SK-N-SH treated with all-trans-retinoic acid at 6 μM for 48 hours (cell line): Measurements from ENCODE around the gene EPS8.

Source experiments
- ATAC-seq: fragments of 200-7000 bp; cut with Tn5 transposase; 3 replicates; pipeline ENCODE4 v1.9.1; 2020; ENCODE audit warnings: mild to moderate bottlenecking, moderate library complexity
- ARNTL ChIP-seq: fragments of 450-650 bp; formaldehyde crosslinking; IDR thresholded peaks from 2 replicates; pipeline ENCODE4 v1.5.0; 2020; ENCODE audit warnings: low read depth, mild to moderate bottlenecking, moderate library complexity, borderline replicate concordance
- BACH2 ChIP-seq: fragments of 250-450 bp; sonication (Bioruptor Pico); IDR thresholded peaks from 2 replicates; pipeline ENCODE4 v1.9.0; 2021; ENCODE audit warnings: mild to moderate bottlenecking, borderline replicate concordance
- CSDC2 ChIP-seq: fragments of 250-450 bp; sonication (Bioruptor Pico); IDR thresholded peaks from 2 replicates; pipeline ENCODE4 v1.5.0; 2020; ENCODE audit warnings: mild to moderate bottlenecking, moderate library complexity
- CSRNP3 ChIP-seq: fragments of 250-450 bp; sonication (Bioruptor Pico); IDR thresholded peaks from 2 replicates; pipeline ENCODE4 v1.5.1; 2021; ENCODE audit warnings: mild to moderate bottlenecking, moderate library complexity
- GLIS3 ChIP-seq: fragments of 250-450 bp; sonication (Bioruptor Pico); IDR thresholded peaks from 2 replicates; pipeline ENCODE4 v1.5.0; 2020; ENCODE audit warnings: mild to moderate bottlenecking, moderate library complexity
- OSR1 ChIP-seq: fragments of 250-450 bp; sonication (Bioruptor Pico); IDR thresholded peaks from 2 replicates; pipeline ENCODE4 v1.8.0; 2022; ENCODE audit warnings: moderate library complexity, mild to moderate bottlenecking, inconsistent platforms
- PPARA ChIP-seq: fragments of 250-450 bp; sonication (Bioruptor Pico); IDR thresholded peaks from 2 replicates; pipeline ENCODE4 v1.5.0; 2020; ENCODE audit warnings: mild to moderate bottlenecking, borderline replicate concordance
- RARB ChIP-seq: fragments of 250-450 bp; sonication (Bioruptor Pico); IDR thresholded peaks from 2 replicates; pipeline ENCODE4 v1.8.0; 2021; ENCODE audit warnings: mild to moderate bottlenecking, moderate library complexity
- SNAI2 ChIP-seq: fragments of 250-450 bp; sonication (Bioruptor Pico); IDR thresholded peaks from 2 replicates; pipeline ENCODE4 v1.5.0; 2020; ENCODE audit warnings: mild to moderate bottlenecking, moderate library complexity
- TOX ChIP-seq: fragments of 250-450 bp; sonication (Bioruptor Pico); IDR thresholded peaks from 2 replicates; pipeline ENCODE4 v1.8.0; 2021; ENCODE audit warnings: mild to moderate bottlenecking, moderate library complexity, borderline replicate concordance
- TSHZ2 ChIP-seq: fragments of 250-450 bp; sonication (Bioruptor Pico); IDR thresholded peaks from 2 replicates; pipeline ENCODE4 v1.5.0; 2020; ENCODE audit warnings: mild to moderate bottlenecking, moderate library complexity
- ZFP3 ChIP-seq: fragments of 250-450 bp; sonication (Bioruptor Pico); IDR thresholded peaks from 2 replicates; pipeline ENCODE4 v1.5.0; 2020; ENCODE audit warnings: mild to moderate bottlenecking, moderate library complexity
- ZFP30 ChIP-seq: fragments of 450-650 bp; formaldehyde crosslinking; IDR thresholded peaks from 2 replicates; pipeline ENCODE4 v1.5.0; 2022; ENCODE audit warnings: mild to moderate bottlenecking, moderate library complexity
- ZNF565 ChIP-seq: fragments of 450-650 bp; formaldehyde crosslinking; conservative IDR thresholded peaks from 2 replicates; pipeline ENCODE4 v1.5.0; 2020; ENCODE audit warnings: low read depth, mild to moderate bottlenecking, moderate library complexity
- ZNF70 ChIP-seq: fragments of 450-650 bp; formaldehyde crosslinking; IDR thresholded peaks from 2 replicates; pipeline ENCODE4 v1.5.0; 2020; ENCODE audit warnings: mild to moderate bottlenecking, moderate library complexity
- TF ChIP-seq, protein P1 (sequence below): fragments of 250-450 bp; sonication (Bioruptor Pico); IDR thresholded peaks from 2 replicates; pipeline ENCODE4 v1.8.0; 2021; ENCODE audit warnings: low read depth, mild to moderate bottlenecking, moderate library complexity, borderline replicate concordance
- TF ChIP-seq, protein P2 (sequence below): fragments of 250-450 bp; sonication (Bioruptor Pico); IDR thresholded peaks from 2 replicates; pipeline ENCODE4 v1.5.1; 2020; ENCODE audit warnings: low read depth, mild to moderate bottlenecking, moderate library complexity

EPS8 gene

GRCh38 chr12:15824516-15824915 lies 35.3 kb upstream of the EPS8 start:
- TF ChIP-seq TSHZ2 (CRISPR knock-in tag) (no peak), ZFP3 (no peak), GLIS3 (CRISPR knock-in tag) (no peak), ZNF565 (CRISPR knock-in tag) (no peak), PPARA (no peak), ZNF70 (CRISPR knock-in tag) (no peak), SNAI2 (CRISPR knock-in tag) (no peak), RARB (CRISPR knock-in tag) (no peak), TOX (CRISPR knock-in tag) (no peak), CSRNP3 (CRISPR knock-in tag) (no peak), ZFP30 (no peak), BACH2 (CRISPR knock-in tag) (no peak)
- TF ChIP-seq, protein P1, sequence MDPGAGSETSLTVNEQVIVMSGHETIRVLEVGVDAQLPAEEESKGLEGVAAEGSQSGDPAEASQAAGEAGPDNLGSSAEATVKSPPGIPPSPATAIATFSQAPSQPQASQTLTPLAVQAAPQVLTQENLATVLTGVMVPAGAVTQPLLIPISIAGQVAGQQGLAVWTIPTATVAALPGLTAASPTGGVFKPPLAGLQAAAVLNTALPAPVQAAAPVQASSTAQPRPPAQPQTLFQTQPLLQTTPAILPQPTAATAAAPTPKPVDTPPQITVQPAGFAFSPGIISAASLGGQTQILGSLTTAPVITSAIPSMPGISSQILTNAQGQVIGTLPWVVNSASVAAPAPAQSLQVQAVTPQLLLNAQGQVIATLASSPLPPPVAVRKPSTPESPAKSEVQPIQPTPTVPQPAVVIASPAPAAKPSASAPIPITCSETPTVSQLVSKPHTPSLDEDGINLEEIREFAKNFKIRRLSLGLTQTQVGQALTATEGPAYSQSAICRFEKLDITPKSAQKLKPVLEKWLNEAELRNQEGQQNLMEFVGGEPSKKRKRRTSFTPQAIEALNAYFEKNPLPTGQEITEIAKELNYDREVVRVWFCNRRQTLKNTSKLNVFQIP (CRISPR knock-in tag): no peak
- no peak for ATAC-seq

DNA sequence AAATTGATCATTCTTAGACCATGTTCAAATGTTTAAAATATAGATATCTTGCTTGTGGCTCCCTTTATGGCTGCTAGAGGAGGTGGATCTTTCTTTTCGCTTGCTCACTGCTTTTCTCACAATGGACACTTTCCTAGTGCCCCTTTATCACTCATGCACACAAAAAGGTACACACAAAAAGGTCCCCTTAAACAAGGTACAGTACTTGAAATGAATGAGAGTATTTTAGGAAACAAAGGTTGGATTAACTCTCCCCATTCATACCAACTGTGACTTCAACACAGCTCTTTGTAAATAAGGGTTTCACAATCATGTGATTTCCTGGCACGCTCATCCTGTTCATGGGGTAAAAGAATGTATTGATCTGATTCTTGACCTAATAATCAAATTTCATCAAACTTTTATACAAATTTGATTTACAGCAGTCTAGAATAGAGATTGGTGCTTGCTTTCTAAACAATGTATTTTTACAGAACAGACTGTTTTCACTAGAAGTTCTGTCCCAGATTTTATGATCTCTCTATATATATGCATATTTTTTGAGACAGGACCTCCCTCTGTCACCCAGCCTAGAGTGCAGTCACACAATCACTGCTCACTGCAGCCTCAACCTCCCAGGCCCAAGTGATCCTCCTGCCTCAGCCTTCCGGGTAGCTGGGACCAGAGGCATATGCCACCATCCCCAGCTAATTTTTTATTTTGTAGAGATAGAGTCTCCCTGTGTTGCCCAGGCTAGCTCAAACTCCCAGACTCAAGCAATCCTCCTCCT lies 34.4 kb upstream of the EPS8 start:
- no peak for ATAC-seq
- TF ChIP-seq ZFP30: no peak
- TF ChIP-seq TSHZ2 (CRISPR knock-in tag): no peak
- TF ChIP-seq CSRNP3 (CRISPR knock-in tag): no peak
- TF ChIP-seq ARNTL (CRISPR knock-in tag): no peak
- no peak for TF ChIP-seq TOX (CRISPR knock-in tag)
- no peak for TF ChIP-seq OSR1 (CRISPR knock-in tag)
- TF ChIP-seq SNAI2 (CRISPR knock-in tag): no peak

GRCh38 chr12:15819644-15820437 lies 30.7 kb upstream of the EPS8 start:
- ATAC-seq: no peak

More at GRCh38 chr12:15819644-15820437, 30.7 kb upstream of the EPS8 start:
- TF ChIP-seq ARNTL (CRISPR knock-in tag) (no peak), CSDC2 (CRISPR knock-in tag) (no peak), GLIS3 (CRISPR knock-in tag) (no peak), ZNF565 (CRISPR knock-in tag) (no peak), OSR1 (CRISPR knock-in tag) (no peak)
- TF ChIP-seq, protein P2, sequence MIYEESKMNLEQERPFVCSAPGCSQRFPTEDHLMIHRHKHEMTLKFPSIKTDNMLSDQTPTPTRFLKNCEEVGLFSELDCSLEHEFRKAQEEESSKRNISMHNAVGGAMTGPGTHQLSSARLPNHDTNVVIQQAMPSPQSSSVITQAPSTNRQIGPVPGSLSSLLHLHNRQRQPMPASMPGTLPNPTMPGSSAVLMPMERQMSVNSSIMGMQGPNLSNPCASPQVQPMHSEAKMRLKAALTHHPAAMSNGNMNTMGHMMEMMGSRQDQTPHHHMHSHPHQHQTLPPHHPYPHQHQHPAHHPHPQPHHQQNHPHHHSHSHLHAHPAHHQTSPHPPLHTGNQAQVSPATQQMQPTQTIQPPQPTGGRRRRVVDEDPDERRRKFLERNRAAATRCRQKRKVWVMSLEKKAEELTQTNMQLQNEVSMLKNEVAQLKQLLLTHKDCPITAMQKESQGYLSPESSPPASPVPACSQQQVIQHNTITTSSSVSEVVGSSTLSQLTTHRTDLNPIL (CRISPR knock-in tag): no peak
